ENCODE results near the gene RSU1.

RSU1 gene

GRCh38 chr10:16586358-16587138 is 230.7 kb downstream of the RSU1 start:
- DNase-seq, result no peak

GRCh38 chr10:16585103-16585502 is 232.1 kb downstream of the RSU1 start:
- peak; percentile 17 for DNase-seq

- DNase-seq, result no peak
Measured at GRCh38 chr10:16583382-16583781, 233.8 kb downstream of the RSU1 start.

- DNase-seq, result no peak
Measured at GRCh38 chr10:16581202-16581601, 236.0 kb downstream of the RSU1 start.

GRCh38 chr10:16570731-16571130 is 246.5 kb downstream of the RSU1 start:
- no peak for DNase-seq

- no peak for DNase-seq
Measured at GRCh38 chr10:16566202-16566805, 250.9 kb downstream of the RSU1 start.

- DNase-seq, result peak; percentile 11
Measured at GRCh38 chr10:16565604-16566003, 251.6 kb downstream of the RSU1 start.

- no peak for DNase-seq
Measured at GRCh38 chr10:16562891-16563290, 254.3 kb downstream of the RSU1 start.

GRCh38 chr10:16559236-16559773 is 257.9 kb downstream of the RSU1 start:
- DNase-seq, result no peak

- DNase-seq, result no peak
Measured at GRCh38 chr10:16547973-16548372, 269.3 kb downstream of the RSU1 start.

- peak; percentile 58 for DNase-seq
Measured at GRCh38 chr10:16545116-16545736, 272.0 kb downstream of the RSU1 start.

GRCh38 chr10:16544591-16544990 is 272.6 kb downstream of the RSU1 start:
- DNase-seq, result no peak

- DNase-seq, result peak; percentile 17
Measured at GRCh38 chr10:16544099-16544498, 273.1 kb downstream of the RSU1 start.
